Activated CD8-positive, alpha-beta memory T cell treated with anti-CD3 and anti-CD28 coated beads, Interleukin-2, amount 10 ng/mL, durations not matched to agents 7 days and 5 days (primary cell): ENCODE measurements around the gene HDGFL3. TPM values are rescaled to one million over a fixed set of nuclear protein-coding genes. Genes with fewer than 3 reads are reported as not detected.

ENCODE experiments used
- ATAC-seq: fragments of 150-1000 bp; cut with Tn5 transposase; one replicate; pipeline ENCODE4 v1.10.0; 2021; ENCODE audit warnings: moderate library complexity
- CTCF ChIA-PET: fragments of 350-600 bp; sonication (Branson Sonifier 250); formaldehyde crosslinking; loops from one replicate; lab custom pipeline; 2021; ENCODE audit warnings: antibody characterized with exemption; lab: Charles Lee
- DNase-seq: peaks from one replicate; pipeline ENCODE4 v3.0.0-alpha.2; 2020
- H3K27ac Mint-ChIP-seq: one replicate; pipeline ENCODE4 v1.8.0; 2021; ENCODE audit warnings: mild to moderate bottlenecking, mixed read lengths
- H3K27me3 Mint-ChIP-seq: one replicate; pipeline ENCODE4 v1.8.0; 2021; ENCODE audit warnings: mixed read lengths
- H3K36me3 Mint-ChIP-seq: one replicate; pipeline ENCODE4 v1.8.0; 2021; ENCODE audit warnings: mild to moderate bottlenecking, mixed read lengths
- H3K4me1 Mint-ChIP-seq: one replicate; pipeline ENCODE4 v1.8.0; 2021; ENCODE audit warnings: mixed read lengths
- H3K4me3 Mint-ChIP-seq: one replicate; pipeline ENCODE4 v1.8.0; 2021; ENCODE audit warnings: mild to moderate bottlenecking, moderate library complexity, mixed read lengths
- H3K9me3 Mint-ChIP-seq: one replicate; pipeline ENCODE4 v1.8.0; 2022; ENCODE audit warnings: low read depth, mixed read lengths
- total RNA-seq, 2 experiments: library from RNA; stranded (reverse); gene quantifications; one replicate each; pipeline ENCODE4 v1.2.3, GENCODE V29; 2021

HDGFL3 gene
- total RNA-seq, 2 experiments from 2014 or later, result 20.4 to 91.0 TPM

DNA sequence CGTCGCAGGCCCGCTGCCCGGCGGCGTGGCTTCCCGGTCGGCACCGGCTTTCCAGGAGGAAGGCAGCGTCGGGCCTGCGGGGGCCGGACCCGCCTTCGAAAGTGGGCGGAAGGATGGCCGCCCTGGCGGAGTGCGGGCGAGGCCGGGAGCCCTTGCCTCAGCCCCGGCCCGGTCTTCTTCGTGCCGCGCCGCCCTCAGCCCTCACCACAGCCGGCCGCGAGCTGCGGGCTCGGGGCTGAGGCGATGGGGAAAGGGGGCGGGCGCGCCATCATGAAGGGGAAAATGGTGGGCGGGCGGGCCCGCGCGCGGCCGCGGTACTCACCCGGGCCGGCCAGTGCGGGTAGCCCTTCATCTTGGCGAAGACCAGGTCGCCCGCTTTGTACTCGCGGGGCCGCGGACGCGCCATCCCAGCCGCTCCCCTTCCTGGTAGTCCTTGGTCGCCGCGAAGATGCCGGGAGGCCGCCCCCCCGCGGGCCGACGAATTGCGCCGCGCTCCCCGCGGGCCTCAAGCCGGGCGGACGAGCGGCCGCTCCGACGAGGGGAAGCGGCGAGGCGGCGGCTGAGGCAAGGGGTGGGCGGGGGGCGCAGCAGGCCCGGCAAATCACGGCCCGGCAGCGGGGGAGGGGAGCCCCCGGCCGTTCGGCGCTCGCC is 489 bp downstream of the HDGFL3 start:
- CTCF ChIA-PET, result interaction anchor here (0.8 to 2.8 kb wide), 4 partner anchors 43 to 666 kb away, joined by 3 to 12 read pairs (median 4); partner anchors contain the start of genes C15orf40 and TM6SF1
- no peaks in the 10 kb centered on the region for H3K9me3 Mint-ChIP-seq
- DNase-seq (peak; percentile 41), ATAC-seq (peak; percentile 45)
- peaks cover 3% of the 10 kb centered on the region for H3K36me3 Mint-ChIP-seq
- H3K27ac Mint-ChIP-seq, result no peak overlapping the region
- H3K4me3 Mint-ChIP-seq, result no peak overlapping the region
- H3K4me1 Mint-ChIP-seq, result peaks cover 11% of the 10 kb centered on the region
- peaks cover 38% of the 10 kb centered on the region for H3K27me3 Mint-ChIP-seq

DNA sequence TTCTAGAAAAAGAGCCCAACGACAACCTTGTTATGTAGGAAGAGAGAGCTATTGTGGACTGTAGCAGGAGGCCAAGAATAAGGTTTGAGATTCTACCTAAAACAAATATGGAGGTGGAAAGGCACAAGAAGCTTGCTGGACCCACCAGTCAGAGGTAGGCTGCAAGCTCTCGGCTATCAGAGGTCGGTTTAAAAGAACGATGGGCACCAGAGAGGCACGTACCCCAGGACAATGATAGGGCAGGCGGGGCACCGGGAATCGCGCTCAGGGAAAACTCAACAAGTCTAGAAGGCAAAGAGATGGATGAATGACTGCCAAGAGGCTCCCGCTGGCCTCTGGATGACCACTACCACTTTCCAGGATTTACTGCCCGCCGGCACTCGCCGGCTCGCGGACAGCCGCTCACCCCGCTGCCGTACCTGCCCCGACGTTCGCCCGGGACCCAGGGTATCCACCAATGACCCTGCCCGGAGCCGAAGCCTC is 1.1 kb downstream of the HDGFL3 start:
- Mint-ChIP-seq H3K27me3 (peaks cover 38% of the 10 kb centered on the region), H3K4me3 (peak overlapping the region; percentile 83), H3K4me1 (peaks cover 11% of the 10 kb centered on the region), H3K9me3 (no peaks in the 10 kb centered on the region), H3K27ac (peak overlapping the region; percentile 80), H3K36me3 (peaks cover 3% of the 10 kb centered on the region)
- ATAC-seq (no peak), DNase-seq (no peak)
- CTCF ChIA-PET, result interaction anchor here (1.0 kb wide), 1 partner anchor 666 kb away, joined by 3 read pairs; no protein-coding TSS in a partner anchor

- peak overlapping the region; percentile 80 for H3K27ac Mint-ChIP-seq
Observed at GRCh38 chr15:83205725-83206324, 1.8 kb downstream of the HDGFL3 start.

DNA sequence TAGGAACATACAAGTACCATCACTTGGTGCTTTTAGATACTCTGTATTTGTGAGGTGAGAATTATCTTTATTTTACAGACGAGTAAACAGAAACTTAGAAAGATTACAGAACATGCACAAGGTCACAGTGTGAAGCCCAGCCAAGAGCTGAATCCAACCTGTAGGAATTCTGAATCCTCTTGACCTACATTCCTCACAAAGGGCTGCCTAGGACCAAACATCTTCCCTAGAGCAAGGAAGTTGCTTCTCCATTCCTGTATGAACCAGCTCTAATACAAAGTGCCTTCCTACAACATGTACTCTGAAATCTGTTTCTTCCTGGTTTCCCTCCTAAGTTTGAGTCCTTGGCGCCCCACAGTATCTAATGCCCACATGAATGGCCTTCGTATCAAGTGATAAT is 2.9 kb downstream of the HDGFL3 start:
- peaks cover 3% of the 10 kb centered on the region for H3K36me3 Mint-ChIP-seq
- ATAC-seq (no peak), DNase-seq (no peak)
- no peak overlapping the region for H3K4me3 Mint-ChIP-seq
- H3K4me1 Mint-ChIP-seq, result peaks cover 20% of the 10 kb centered on the region
- CTCF ChIA-PET, result no interaction called here
- peaks cover 38% of the 10 kb centered on the region for H3K27me3 Mint-ChIP-seq
- no peak overlapping the region for H3K27ac Mint-ChIP-seq
- no peaks in the 10 kb centered on the region for H3K9me3 Mint-ChIP-seq

More at GRCh38 chr15:83205725-83206324, 1.8 kb downstream of the HDGFL3 start:
- no peak for DNase-seq
- H3K9me3 Mint-ChIP-seq, result no peaks in the 10 kb centered on the region
- peaks cover 3% of the 10 kb centered on the region for H3K36me3 Mint-ChIP-seq
- H3K27me3 Mint-ChIP-seq, result peaks cover 38% of the 10 kb centered on the region
- ATAC-seq, result no peak
- peak overlapping the region; percentile 83 for H3K4me3 Mint-ChIP-seq
- H3K4me1 Mint-ChIP-seq, result peaks cover 11% of the 10 kb centered on the region
- CTCF ChIA-PET, result interaction anchor here (1.0 kb wide), 2 partner anchors 139 to 665 kb away, joined by 3 read pairs; partner anchors contain the start of gene BTBD1

GRCh38 chr15:83203543-83203942 is 4.1 kb downstream of the HDGFL3 start:
- Mint-ChIP-seq H3K36me3 (peaks cover 3% of the 10 kb centered on the region), H3K4me3 (no peak overlapping the region), H3K27ac (no peak overlapping the region), H3K9me3 (no peaks in the 10 kb centered on the region), H3K4me1 (peaks cover 31% of the 10 kb centered on the region), H3K27me3 (peaks cover 38% of the 10 kb centered on the region)
- ATAC-seq (no peak), DNase-seq (no peak)
- CTCF ChIA-PET, result no interaction called here

DNA sequence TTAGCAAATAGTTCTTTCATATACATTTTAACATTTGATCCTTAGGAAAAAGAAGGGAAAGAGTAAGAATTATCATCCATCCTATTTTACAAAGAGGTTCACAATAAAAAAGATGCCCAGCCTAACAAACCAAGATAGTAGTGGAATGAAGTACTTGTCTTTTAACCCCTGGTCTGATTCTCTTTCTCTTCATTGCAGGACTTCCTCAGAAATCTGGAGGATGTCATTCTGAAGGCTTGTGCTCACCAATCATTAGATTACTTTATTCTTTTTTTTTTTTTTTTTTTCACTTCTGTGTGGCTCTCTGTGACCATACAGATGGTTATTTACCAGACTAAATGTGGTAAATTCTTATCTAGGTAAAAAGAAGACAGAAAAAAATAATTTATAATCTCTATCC is 7.0 kb downstream of the HDGFL3 start:
- H3K4me1 Mint-ChIP-seq, result peaks cover 34% of the 10 kb centered on the region
- H3K27ac Mint-ChIP-seq, result peak overlapping the region; percentile 40
- ATAC-seq (no peak), DNase-seq (no peak)
- H3K4me3 Mint-ChIP-seq, result no peak overlapping the region
- H3K9me3 Mint-ChIP-seq, result no peaks in the 10 kb centered on the region
- CTCF ChIA-PET, result interaction anchor here (1.4 kb wide), 1 partner anchor 36 kb away, joined by 3 read pairs; no protein-coding TSS in a partner anchor
- peaks cover 5% of the 10 kb centered on the region for H3K36me3 Mint-ChIP-seq
- peaks cover 45% of the 10 kb centered on the region for H3K27me3 Mint-ChIP-seq

- Mint-ChIP-seq H3K9me3 (no peaks in the 10 kb centered on the region), H3K27ac (peak overlapping the region; percentile 40), H3K4me3 (no peak overlapping the region), H3K27me3 (peaks cover 45% of the 10 kb centered on the region), H3K4me1 (peaks cover 34% of the 10 kb centered on the region), H3K36me3 (peaks cover 5% of the 10 kb centered on the region)
- no peak for DNase-seq
- CTCF ChIA-PET, result interaction anchor here (1.4 kb wide), 1 partner anchor 36 kb away, joined by 3 read pairs; no protein-coding TSS in a partner anchor
- ATAC-seq, result no peak
Observed at GRCh38 chr15:83200162-83200561, 7.5 kb downstream of the HDGFL3 start.

DNA sequence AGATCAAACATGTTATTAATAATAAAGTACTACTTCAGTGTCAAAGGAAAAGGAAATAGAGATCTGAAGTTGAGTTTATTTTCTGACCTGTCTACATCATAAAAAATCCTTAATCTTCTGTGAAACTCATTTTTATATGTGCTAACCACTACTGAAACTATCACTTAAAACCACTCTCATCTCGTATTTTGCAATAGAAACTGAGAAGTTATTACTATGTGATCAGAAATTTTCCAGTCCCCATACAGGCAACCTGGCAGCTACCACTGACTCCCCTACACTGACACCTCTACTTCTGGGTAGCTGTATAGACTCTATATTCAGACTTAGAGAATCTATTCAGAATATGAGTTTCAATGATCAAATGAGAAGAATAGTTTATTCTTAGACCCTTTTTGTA is 8.3 kb downstream of the HDGFL3 start:
- no peak for DNase-seq
- Mint-ChIP-seq H3K36me3 (peaks cover 5% of the 10 kb centered on the region), H3K4me3 (no peak overlapping the region), H3K27me3 (peaks cover 43% of the 10 kb centered on the region), H3K27ac (peak overlapping the region; percentile 41), H3K4me1 (peaks cover 30% of the 10 kb centered on the region), H3K9me3 (no peaks in the 10 kb centered on the region)
- peak; percentile 84 for ATAC-seq
- CTCF ChIA-PET, result interaction anchor here (1.0 to 1.4 kb wide), 2 partner anchors 9 to 35 kb away, joined by 3 to 4 read pairs; no protein-coding TSS in a partner anchor

DNA sequence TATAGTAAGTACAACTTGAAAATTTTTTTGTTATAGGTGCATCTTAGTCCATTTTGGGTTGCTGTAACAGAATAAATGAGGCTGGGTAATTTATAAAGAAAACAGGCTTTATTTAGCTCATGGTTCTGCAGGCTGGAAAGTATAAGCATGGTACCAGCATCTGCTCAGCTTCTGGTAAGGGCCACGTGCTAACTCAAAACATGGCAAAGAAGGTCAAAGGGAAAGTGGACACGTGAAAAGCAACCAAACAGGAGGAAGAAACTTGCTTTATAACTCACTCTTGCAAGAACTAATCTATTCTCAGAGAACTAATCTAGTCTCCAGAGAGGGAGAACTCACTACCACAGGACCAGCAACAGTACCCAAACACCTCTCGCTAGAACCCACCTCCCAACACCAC is 9.1 kb downstream of the HDGFL3 start:
- no peak overlapping the region for H3K4me3 Mint-ChIP-seq
- H3K4me1 Mint-ChIP-seq, result peaks cover 29% of the 10 kb centered on the region
- no peak for ATAC-seq
- H3K27ac Mint-ChIP-seq, result peak overlapping the region; percentile 41
- peaks cover 8% of the 10 kb centered on the region for H3K36me3 Mint-ChIP-seq
- CTCF ChIA-PET, result no interaction called here
- peaks cover 46% of the 10 kb centered on the region for H3K27me3 Mint-ChIP-seq
- H3K9me3 Mint-ChIP-seq, result no peaks in the 10 kb centered on the region
- no peak for DNase-seq

- peaks cover 57% of the 10 kb centered on the region for H3K27me3 Mint-ChIP-seq
- H3K36me3 Mint-ChIP-seq, result peaks cover 15% of the 10 kb centered on the region
- CTCF ChIA-PET, result no interaction called here
- peaks cover 19% of the 10 kb centered on the region for H3K4me1 Mint-ChIP-seq
- H3K27ac Mint-ChIP-seq, result no peak overlapping the region
- no peaks in the 10 kb centered on the region for H3K9me3 Mint-ChIP-seq
- no peak for DNase-seq
- H3K4me3 Mint-ChIP-seq, result no peak overlapping the region
- no peak for ATAC-seq
Observed at GRCh38 chr15:83194528-83194927, 13.1 kb downstream of the HDGFL3 start.

DNA sequence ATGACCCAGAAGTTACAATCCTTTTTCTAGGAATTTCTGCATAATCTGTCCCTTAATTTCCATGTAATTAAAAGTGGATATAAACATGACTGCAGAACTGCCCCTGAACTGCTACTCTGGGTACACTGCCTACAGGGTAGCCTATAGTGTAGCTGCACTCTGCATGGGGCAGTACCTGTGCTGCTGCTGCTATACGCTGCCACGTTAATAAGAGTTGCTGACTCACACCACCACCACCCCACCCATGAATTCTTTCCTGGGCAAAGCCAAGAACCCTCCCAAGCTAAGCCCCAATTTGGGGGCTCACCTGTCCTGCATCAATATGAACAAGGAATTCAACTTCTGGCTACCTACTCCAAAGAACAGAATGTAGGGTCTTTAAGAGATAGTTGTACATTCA is 13.9 kb downstream of the HDGFL3 start:
- peaks cover 11% of the 10 kb centered on the region for H3K4me1 Mint-ChIP-seq
- no peak overlapping the region for H3K4me3 Mint-ChIP-seq
- CTCF ChIA-PET, result no interaction called here
- H3K27ac Mint-ChIP-seq, result no peak overlapping the region
- no peak for ATAC-seq
- DNase-seq, result no peak
- no peaks in the 10 kb centered on the region for H3K9me3 Mint-ChIP-seq
- H3K27me3 Mint-ChIP-seq, result peaks cover 63% of the 10 kb centered on the region
- peaks cover 15% of the 10 kb centered on the region for H3K36me3 Mint-ChIP-seq

DNA sequence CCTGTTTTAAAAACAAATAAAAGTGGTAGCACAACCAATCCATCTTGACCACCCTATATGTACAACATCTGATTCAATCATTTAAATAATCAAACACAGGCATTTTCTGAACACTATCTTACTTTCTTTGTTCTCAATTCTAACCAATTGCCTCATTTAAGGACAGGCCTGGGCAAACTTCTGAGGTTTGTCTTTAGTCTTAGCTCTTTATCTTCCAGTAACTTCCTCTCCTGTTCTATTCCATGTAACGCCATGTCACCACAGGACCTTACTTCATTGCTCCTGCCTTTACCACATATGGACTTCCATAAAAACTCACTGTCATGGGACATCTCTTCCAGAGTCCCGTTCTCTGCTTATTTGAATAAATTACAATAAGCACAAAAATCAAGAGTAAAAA is 14.9 kb downstream of the HDGFL3 start:
- no peak overlapping the region for H3K4me3 Mint-ChIP-seq
- DNase-seq (no peak), ATAC-seq (no peak)
- no peaks in the 10 kb centered on the region for H3K9me3 Mint-ChIP-seq
- H3K27me3 Mint-ChIP-seq, result peaks cover 61% of the 10 kb centered on the region
- no peak overlapping the region for H3K27ac Mint-ChIP-seq
- CTCF ChIA-PET, result no interaction called here
- H3K36me3 Mint-ChIP-seq, result peaks cover 15% of the 10 kb centered on the region
- H3K4me1 Mint-ChIP-seq, result peaks cover 3% of the 10 kb centered on the region

- Mint-ChIP-seq H3K27ac (no peak overlapping the region), H3K36me3 (peaks cover 12% of the 10 kb centered on the region), H3K4me1 (no peaks in the 10 kb centered on the region), H3K4me3 (no peak overlapping the region), H3K27me3 (peaks cover 51% of the 10 kb centered on the region), H3K9me3 (no peaks in the 10 kb centered on the region)
- DNase-seq, result no peak
- CTCF ChIA-PET, result no interaction called here
- ATAC-seq, result no peak
Observed at GRCh38 chr15:83190450-83190849, 17.2 kb downstream of the HDGFL3 start.
